Cardiac fibroblast (primary cell): Measurements from ENCODE around the gene CEP170B.

ENCODE experiments used
- DNase-seq, 2 donors: peaks; one replicate each; pipeline versions ENCODE4 v3.0.0 to v3.0.0-alpha.2; 2010; ENCODE audit warnings: low read depth in 2 of 2
- H3K4me3 ChIP-seq, 2 donors: replicated peaks in 1 of 2; 1 replicate in 1 of 2; 2 replicates in 1 of 2; pipeline ENCODE4 v1.5.1; 2011; ENCODE audit warnings: low read depth in 2 of 2, low read length in 2 of 2, mild to moderate bottlenecking in 2 of 2, moderate library complexity in 1 of 2
- CTCF ChIP-seq: IDR thresholded peaks from one replicate; pipeline ENCODE4 v1.5.1; 2011; ENCODE audit warnings: low read depth, mild to moderate bottlenecking, low read length, inconsistent platforms

CEP170B gene

GRCh38 chr14:104932676-104933631 is 67.9 kb downstream of the CEP170B start:
- peak; percentile 55 for TF ChIP-seq CTCF
- H3K4me3 ChIP-seq, result peak overlapping the region; percentile 36 to 46
- peak; percentile 78 to 90 for DNase-seq

DNA sequence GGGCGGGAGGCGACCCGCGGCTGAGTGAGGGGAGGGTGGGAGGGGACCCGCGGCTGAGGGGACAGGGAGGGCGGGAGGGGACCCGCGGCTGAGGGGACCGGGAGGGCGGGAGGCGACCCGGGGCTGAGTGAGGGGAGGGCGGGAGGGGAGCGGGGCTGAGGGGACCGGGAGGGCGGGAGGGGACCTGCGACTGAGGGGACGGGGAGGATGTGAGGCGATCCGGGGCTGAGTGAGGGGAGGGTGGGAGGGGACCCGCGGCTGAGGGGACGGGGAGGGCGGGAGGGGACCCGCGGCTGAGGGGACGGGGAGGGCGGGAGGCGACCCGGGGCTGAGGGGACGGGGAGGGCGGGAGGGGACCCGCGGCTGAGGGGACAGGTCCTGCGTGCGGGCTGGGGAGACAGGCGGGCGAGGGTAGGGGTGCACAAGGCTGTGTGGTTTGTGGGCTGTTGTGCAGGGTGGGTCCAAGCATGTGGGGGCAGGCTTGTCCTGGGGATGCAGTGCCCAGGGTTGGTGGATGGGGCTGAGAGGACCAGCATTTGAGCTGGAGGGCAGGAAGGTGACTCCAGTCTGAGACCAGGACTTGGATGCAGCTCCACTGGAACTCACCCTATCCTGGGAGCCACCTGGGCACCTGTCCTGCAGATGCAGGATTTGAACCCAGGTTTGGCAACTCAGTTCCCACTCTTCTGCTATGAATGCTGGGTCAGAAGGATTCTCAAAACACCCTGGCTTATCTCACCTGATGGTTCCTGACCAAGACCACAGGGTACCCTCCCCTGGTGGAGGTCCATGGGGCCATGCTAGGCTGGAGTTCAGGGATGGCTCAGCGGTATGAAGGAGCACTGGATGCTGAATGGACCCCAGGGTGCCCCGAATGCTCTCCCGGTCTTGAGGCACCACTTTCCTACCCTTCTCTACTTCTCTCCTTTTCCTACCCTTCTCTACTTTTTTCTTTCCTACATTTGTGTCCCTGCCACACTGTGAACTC is 69.0 kb downstream of the CEP170B start:
- TF ChIP-seq CTCF, result no peak
- H3K4me3 ChIP-seq, result peak overlapping the region in 1 of 2 donors; percentile 28
- no peak for DNase-seq

GRCh38 chr14:104935026-104935650 is 70.1 kb downstream of the CEP170B start:
- no peak overlapping the region for H3K4me3 ChIP-seq
- TF ChIP-seq CTCF, result no peak
- DNase-seq, result no peak

- H3K4me3 ChIP-seq, result no peak overlapping the region
- DNase-seq, result no peak
- TF ChIP-seq CTCF, result no peak
These were observed 70.9 kb downstream of the CEP170B start for GRCh38 chr14:104935955-104936354.

DNA sequence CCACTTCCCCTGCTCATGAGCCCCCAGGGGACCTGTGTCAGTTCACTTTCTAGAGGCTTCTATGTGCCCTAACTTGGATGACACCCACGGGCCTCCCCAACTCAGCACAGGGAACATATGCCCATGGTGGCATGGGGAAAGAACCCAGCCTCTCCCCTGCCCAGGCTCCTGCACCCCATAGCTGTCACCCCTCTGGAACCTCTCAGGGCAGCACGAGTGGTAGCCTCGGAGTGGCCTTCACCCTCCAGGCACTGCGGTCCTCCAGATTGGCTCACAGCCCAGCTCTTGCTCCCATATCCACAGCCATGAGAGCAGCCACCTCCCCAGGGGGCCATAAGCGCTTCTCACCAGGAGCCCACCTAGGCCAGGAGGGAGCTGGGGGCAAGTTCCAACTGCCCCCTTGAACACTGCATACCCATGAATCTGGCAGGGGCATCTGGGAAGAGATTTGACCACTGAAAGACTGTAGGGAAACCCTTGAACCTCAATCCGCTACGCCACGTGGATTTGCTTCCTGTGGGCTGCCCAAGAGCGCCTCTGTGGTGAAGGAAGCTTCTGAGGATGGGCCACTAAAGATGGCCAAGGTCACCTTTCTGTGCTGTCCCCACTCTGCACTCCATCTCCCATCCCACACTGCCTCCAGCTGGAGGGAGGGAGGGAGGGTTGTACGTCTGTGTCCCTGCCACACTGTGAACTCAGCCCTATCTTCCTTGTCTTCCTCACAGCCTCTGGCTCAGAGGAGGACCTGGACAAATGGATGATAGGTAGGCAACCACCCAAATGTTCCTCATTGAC is 71.5 kb downstream of the CEP170B start:
- H3K4me3 ChIP-seq, result no peak overlapping the region
- no peak for TF ChIP-seq CTCF
- DNase-seq, result no peak
